ENCODE data around the gene CDH3.

CDH3 gene

DNA sequence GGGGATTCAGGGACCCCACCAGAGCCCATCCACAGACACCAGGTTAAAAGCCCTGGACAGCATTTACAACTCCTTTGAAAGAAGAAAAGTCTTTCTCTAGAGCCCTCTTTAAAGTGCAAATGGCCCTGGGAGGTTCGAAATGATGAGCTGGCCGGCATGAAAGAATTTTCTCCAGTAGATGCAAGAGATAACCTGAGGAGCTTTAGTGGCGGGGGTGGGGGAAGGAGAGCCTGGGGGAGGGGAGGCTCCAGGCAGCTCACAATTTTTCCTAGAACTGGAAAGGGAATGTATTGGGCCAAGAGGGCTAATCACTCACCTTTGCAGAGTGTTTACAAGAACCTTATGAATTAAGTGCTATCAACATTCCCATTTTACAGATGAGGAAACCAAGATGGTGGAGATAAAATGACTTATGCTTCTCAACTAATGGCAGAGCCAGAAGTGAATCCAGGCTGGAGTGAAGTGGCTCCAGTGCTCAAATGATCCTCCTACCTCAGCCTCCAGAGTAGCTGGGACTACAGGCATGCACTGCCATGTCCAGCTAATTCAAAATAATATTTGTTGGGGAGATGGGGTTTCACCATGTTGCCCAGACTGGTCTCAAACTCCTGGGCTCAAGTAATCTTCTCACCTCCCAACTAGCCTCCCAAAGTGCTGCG lies 87.8 kb downstream of the CDH3 start:
- TF ChIP-seq, protein P1, sequence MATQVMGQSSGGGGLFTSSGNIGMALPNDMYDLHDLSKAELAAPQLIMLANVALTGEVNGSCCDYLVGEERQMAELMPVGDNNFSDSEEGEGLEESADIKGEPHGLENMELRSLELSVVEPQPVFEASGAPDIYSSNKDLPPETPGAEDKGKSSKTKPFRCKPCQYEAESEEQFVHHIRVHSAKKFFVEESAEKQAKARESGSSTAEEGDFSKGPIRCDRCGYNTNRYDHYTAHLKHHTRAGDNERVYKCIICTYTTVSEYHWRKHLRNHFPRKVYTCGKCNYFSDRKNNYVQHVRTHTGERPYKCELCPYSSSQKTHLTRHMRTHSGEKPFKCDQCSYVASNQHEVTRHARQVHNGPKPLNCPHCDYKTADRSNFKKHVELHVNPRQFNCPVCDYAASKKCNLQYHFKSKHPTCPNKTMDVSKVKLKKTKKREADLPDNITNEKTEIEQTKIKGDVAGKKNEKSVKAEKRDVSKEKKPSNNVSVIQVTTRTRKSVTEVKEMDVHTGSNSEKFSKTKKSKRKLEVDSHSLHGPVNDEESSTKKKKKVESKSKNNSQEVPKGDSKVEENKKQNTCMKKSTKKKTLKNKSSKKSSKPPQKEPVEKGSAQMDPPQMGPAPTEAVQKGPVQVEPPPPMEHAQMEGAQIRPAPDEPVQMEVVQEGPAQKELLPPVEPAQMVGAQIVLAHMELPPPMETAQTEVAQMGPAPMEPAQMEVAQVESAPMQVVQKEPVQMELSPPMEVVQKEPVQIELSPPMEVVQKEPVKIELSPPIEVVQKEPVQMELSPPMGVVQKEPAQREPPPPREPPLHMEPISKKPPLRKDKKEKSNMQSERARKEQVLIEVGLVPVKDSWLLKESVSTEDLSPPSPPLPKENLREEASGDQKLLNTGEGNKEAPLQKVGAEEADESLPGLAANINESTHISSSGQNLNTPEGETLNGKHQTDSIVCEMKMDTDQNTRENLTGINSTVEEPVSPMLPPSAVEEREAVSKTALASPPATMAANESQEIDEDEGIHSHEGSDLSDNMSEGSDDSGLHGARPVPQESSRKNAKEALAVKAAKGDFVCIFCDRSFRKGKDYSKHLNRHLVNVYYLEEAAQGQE (IDR thresholded peaks at IDR 0.05; ENCODE audit: low read depth), result no peak
- TF ChIP-seq TAF1 (IDR thresholded peaks at IDR 0.05; ENCODE audit: low read depth) (no peak), FOXM1 (IDR thresholded peaks at IDR 0.05; ENCODE audit: borderline replicate concordance, low read depth) (no peak), TEAD4 (IDR thresholded peaks at IDR 0.05) (no peak), EGR1 (IDR thresholded peaks at IDR 0.05) (no peak), RAD21 (IDR thresholded peaks at IDR 0.05; ENCODE audit: low read depth) (no peak), EP300 (IDR thresholded peaks at IDR 0.05; ENCODE audit: borderline replicate concordance) (no peak), CREB1 (IDR thresholded peaks at IDR 0.05; ENCODE audit: low read depth) (no peak), MAX (IDR thresholded peaks at IDR 0.05) (no peak), TCF12 (IDR thresholded peaks at IDR 0.05; ENCODE audit: low read depth) (no peak), ZBTB7A (IDR thresholded peaks at IDR 0.05; ENCODE audit: low read depth) (no peak), YY1 (IDR thresholded peaks at IDR 0.05; ENCODE audit: low read depth) (no peak), CEBPB (IDR thresholded peaks at IDR 0.05) (no peak), NFIC (IDR thresholded peaks at IDR 0.05) (no peak)
- TF ChIP-seq, protein P2, sequence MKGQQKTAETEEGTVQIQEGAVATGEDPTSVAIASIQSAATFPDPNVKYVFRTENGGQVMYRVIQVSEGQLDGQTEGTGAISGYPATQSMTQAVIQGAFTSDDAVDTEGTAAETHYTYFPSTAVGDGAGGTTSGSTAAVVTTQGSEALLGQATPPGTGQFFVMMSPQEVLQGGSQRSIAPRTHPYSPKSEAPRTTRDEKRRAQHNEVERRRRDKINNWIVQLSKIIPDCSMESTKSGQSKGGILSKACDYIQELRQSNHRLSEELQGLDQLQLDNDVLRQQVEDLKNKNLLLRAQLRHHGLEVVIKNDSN (IDR thresholded peaks at IDR 0.05), result no peak

GRCh38 chr16:68733570-68733969 lies 88.5 kb downstream of the CDH3 start:
- TF ChIP-seq ZBTB7A (IDR thresholded peaks at IDR 0.05; ENCODE audit: low read depth) (no peak), TAF1 (IDR thresholded peaks at IDR 0.05; ENCODE audit: low read depth) (no peak), FOXM1 (IDR thresholded peaks at IDR 0.05; ENCODE audit: borderline replicate concordance, low read depth) (no peak), YY1 (IDR thresholded peaks at IDR 0.05; ENCODE audit: low read depth) (no peak), NFIC (IDR thresholded peaks at IDR 0.05) (no peak), RAD21 (IDR thresholded peaks at IDR 0.05; ENCODE audit: low read depth) (no peak)
- TF ChIP-seq, protein P2 (IDR thresholded peaks at IDR 0.05), result no peak

DNA sequence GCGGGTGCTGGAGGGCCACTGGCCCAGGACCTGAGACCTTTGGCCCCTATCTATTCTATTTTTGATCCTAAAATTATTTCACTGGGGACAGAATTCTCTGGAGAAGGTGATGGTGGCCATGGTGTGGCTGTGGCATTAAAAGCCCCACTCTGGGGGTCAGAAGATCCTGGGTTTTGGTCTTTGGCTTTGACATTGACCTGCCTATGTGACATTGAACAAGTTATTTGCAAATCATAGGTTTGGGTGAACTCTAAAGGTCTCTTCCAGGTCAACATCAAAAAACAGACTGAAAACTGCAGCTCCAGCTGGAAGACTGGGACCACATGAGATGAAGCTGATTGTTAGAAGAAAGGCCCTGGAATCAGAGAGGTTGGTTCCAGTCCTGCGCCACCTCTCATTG lies 89.7 kb downstream of the CDH3 start:
- no peak for TF ChIP-seq FOXM1 (IDR thresholded peaks at IDR 0.05; ENCODE audit: borderline replicate concordance, low read depth)
- no peak for TF ChIP-seq MAX (IDR thresholded peaks at IDR 0.05)
- TF ChIP-seq CEBPB (IDR thresholded peaks at IDR 0.05), result no peak
- TF ChIP-seq, protein P1 (IDR thresholded peaks at IDR 0.05; ENCODE audit: low read depth), result no peak
- TF ChIP-seq EGR1 (IDR thresholded peaks at IDR 0.05), result no peak
- no peak for TF ChIP-seq TEAD4 (IDR thresholded peaks at IDR 0.05)
- TF ChIP-seq EP300 (IDR thresholded peaks at IDR 0.05; ENCODE audit: borderline replicate concordance), result no peak
- TF ChIP-seq YY1 (IDR thresholded peaks at IDR 0.05; ENCODE audit: low read depth), result no peak
- no peak for TF ChIP-seq RAD21 (IDR thresholded peaks at IDR 0.05; ENCODE audit: low read depth)
- TF ChIP-seq CREB1 (IDR thresholded peaks at IDR 0.05; ENCODE audit: low read depth), result no peak
- no peak for TF ChIP-seq NFIC (IDR thresholded peaks at IDR 0.05)
- TF ChIP-seq ZBTB7A (IDR thresholded peaks at IDR 0.05; ENCODE audit: low read depth), result no peak
- TF ChIP-seq, protein P2 (IDR thresholded peaks at IDR 0.05), result no peak
- TF ChIP-seq TAF1 (IDR thresholded peaks at IDR 0.05; ENCODE audit: low read depth), result no peak

- TF ChIP-seq, protein P2 (IDR thresholded peaks at IDR 0.05), result no peak
- no peak for TF ChIP-seq RAD21 (IDR thresholded peaks at IDR 0.05; ENCODE audit: low read depth)
- no peak for TF ChIP-seq FOXM1 (IDR thresholded peaks at IDR 0.05; ENCODE audit: borderline replicate concordance, low read depth)
- TF ChIP-seq CREB1 (IDR thresholded peaks at IDR 0.05; ENCODE audit: low read depth), result no peak
- TF ChIP-seq EP300 (IDR thresholded peaks at IDR 0.05; ENCODE audit: borderline replicate concordance), result no peak
- no peak for TF ChIP-seq EGR1 (IDR thresholded peaks at IDR 0.05)
- TF ChIP-seq, protein P1 (IDR thresholded peaks at IDR 0.05; ENCODE audit: low read depth), result no peak
- TF ChIP-seq ZBTB7A (IDR thresholded peaks at IDR 0.05; ENCODE audit: low read depth), result no peak
- TF ChIP-seq YY1 (IDR thresholded peaks at IDR 0.05; ENCODE audit: low read depth), result no peak
- TF ChIP-seq NFIC (IDR thresholded peaks at IDR 0.05), result no peak
- TF ChIP-seq TEAD4 (IDR thresholded peaks at IDR 0.05), result no peak
- no peak for TF ChIP-seq CEBPB (IDR thresholded peaks at IDR 0.05)
- no peak for TF ChIP-seq TAF1 (IDR thresholded peaks at IDR 0.05; ENCODE audit: low read depth)
- no peak for TF ChIP-seq TCF12 (IDR thresholded peaks at IDR 0.05; ENCODE audit: low read depth)
- TF ChIP-seq MAX (IDR thresholded peaks at IDR 0.05), result no peak
These were observed 91.5 kb downstream of the CDH3 start for GRCh38 chr16:68736561-68736960.

Measured in Ishikawa (cell line).